GM18526 (cell line): Measurements from ENCODE around the gene SUSD5.

Experiments
- POLR2A ChIP-seq: IDR thresholded peaks from 3 replicates; pipeline ENCODE4 v1.6.1; 2011; ENCODE audit not compliant: insufficient read length; ENCODE audit errors: extremely low read depth

SUSD5 gene

DNA sequence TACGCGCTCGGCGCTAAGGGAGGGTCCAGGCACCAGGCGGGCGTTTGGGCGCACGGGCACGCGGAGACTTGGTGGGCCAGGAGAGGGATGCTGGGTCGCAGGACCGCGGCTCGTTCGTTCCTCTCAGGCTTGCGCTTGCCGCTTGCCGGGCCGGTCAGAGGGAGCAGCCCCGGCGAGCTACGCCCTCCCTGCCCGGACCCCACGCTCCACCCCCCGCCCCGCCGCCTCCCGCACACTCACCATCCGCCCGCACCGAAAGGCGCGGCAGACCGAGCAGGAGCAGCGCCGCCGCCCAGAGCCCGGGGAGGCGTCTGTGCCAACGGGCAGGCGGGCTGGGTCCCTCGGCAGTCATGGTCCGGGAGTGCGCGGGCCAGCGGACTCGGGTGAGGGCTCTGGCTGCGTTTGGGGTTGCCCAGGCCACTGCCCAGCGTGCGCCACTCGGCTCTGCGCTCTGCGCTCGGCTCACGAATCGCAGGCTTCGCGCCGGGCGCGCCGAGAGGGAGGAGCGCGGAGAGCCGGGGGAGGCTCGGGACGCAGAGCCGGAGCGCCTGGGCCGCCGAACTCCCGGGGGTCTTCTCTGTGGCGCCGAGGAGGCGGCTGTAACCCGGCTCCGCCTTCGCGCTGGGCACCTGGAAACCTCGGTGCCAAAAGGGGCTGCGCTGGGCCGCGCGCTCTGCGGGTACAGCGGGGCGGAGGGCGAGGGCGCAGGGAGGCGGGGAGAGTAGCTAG, at the start of gene SUSD5:
TSS of gene SUSD5 (minus strand) at position 365 of the 729 bp plus-strand sequence. CDS start at position 352, 13 bp downstream.
- TF ChIP-seq POLR2A: no peak

DNA sequence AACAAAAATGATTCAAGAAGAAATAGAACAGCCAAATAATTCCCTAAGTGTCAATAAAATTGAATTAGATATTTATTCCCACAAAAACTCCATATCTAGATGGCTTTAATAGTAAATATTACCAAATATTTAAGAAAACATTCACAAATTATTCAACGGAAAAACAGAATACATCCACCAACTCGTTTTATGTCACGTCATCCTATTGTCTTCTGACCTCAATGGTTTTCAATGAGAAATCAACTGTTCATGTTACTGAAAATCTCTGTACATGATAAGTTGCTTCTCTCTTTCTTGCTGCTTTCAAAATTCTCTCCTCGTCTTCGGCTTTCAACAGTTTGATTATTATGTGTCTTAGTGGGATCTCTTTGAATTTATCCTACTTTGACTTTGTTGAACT, 41.5 kb upstream of the SUSD5 start:
- no peak for TF ChIP-seq POLR2A

DNA sequence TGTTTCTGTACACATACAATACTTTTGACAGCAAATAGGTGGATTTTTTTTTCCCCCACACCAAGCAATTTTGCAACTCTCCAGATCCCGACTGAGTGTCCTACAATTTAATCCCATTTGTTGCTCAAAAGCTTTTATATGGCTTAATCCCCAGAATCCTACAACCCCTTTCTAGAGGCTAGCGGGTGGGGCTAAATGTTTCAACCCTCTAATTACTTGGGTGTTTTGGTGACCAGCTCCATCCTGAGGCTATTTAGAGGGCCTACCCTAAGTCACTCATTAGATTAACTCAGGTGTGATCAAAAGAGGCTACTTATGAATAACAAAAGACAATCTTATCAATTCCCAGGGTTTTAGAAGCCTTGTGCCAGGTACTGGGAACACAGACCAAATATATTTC, 37.6 kb upstream of the SUSD5 start:
- no peak for TF ChIP-seq POLR2A

GRCh38 chr3:33250712-33251111, 32.1 kb upstream of the SUSD5 start:
- TF ChIP-seq POLR2A: no peak

DNA sequence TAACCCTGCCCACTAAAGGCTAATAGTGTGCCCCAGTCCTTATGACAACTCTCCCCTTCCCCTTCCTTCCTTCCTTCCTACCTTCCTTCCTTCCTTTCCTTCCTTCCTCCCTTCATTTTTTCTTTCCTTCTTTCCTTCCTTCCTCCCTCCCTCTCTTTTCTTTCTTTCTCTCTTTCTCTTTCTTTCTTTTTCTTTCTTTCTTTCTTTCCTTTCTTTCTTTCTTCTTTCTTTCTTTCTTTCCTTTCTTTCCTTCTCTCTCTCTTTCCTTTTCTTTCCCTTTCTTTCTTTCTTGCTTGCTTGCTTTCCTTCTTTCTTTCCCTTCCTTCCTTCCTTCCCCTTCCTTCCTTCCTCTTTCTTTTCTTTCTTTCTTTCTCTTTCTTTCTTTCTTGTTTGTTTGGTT, 28.2 kb upstream of the SUSD5 start:
- TF ChIP-seq POLR2A: no peak

DNA sequence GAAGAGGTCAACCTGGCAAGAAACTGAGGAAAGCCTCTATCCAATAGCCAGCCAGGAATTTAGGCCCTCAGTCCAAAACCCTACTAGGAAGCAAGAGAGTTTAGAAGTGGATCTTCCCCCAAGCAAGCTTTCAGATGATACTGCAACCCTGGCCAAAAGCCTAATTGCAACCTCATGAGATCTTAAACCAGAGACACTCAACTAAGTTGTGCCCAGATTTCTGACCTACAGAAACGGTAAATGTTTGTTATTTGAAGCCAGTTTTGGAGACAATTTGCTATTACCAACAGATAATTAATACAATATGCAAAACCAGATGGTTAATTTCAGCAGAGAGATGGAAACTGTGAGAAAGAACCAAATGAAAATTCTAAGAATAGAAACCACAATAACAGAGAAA, 21.7 kb upstream of the SUSD5 start:
- no peak for TF ChIP-seq POLR2A

DNA sequence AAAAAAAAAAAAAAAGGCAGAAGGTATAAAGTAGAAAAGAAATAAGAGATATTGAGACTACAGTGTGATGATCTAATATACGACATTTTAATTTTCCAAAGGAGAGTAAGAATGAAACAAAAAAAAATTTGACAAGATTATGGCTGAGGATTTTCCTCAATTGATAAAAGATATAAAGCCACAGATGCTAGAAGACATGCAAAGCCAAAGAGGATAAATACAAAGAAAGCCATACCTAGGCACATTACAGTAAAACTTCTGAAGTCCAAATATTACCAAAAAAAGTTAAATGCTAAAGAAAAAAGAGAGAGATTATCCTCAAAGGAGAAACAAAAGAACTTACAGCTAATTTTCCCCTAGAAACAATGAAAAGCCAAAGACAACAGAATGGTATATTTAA, 20.3 kb upstream of the SUSD5 start:
- TF ChIP-seq POLR2A: no peak

GRCh38 chr3:33237439-33237838, 18.8 kb upstream of the SUSD5 start:
- no peak for TF ChIP-seq POLR2A

DNA sequence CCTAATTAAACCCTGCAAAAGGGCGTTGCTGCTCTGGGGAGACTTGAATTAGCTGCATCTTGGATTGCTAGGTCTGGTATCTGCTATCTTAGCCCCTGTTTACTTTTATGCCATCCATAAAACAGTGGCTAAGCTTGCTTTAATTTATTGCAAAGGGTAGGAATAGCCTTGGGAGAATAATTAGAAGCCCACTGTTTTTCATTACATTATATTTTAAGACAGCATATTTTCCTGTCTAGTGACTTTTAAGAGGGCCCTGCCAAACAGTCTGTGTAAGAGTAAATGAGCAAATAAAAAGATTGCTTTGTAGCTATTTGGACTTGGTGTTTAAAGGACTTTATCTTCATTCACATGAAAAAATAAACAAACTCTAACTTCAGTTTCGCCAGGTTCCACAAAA, 17.4 kb upstream of the SUSD5 start:
- no peak for TF ChIP-seq POLR2A

GRCh38 chr3:33233884-33234283, 15.3 kb upstream of the SUSD5 start:
- TF ChIP-seq POLR2A: no peak

- no peak for TF ChIP-seq POLR2A
Observed at GRCh38 chr3:33231756-33232465, 13.3 kb upstream of the SUSD5 start.

DNA sequence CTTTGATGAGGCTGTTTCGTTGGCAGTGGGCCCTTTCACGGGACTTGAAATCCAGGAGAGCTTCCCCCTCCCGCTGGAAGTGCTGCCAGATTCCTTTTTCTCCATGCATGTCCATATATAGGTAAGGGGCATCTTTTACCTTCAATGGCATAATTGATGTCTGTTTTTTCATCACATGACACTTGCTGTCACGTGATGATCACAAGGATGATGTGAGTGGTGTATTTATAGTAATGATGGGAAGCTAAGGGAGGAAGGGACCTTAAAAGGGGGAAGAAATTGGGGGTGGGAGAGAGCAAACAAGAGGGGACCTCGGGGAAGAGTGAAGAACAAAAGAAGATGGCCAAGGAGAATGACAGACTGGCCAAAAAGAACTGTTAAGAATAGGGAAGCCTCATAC, 11.3 kb upstream of the SUSD5 start:
- no peak for TF ChIP-seq POLR2A

DNA sequence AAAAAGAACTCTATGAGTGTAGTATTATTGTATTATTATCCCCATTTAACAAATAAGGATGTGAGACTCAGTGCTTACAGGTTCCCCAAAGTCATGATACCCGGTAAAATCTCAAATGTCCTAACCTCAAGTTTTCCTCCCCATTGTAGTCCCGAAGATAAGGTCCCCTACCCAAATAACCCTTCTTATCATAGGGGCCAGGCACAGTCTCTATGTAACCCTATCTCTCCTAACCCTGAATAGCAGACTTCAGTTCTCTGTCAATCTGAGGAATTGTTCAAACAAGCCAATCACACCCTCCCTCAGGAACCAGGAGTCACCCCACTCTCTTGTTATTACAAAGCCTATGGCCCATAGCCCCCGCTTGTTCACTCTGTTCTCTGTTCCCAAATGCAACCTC, 10.5 kb upstream of the SUSD5 start:
- no peak for TF ChIP-seq POLR2A

DNA sequence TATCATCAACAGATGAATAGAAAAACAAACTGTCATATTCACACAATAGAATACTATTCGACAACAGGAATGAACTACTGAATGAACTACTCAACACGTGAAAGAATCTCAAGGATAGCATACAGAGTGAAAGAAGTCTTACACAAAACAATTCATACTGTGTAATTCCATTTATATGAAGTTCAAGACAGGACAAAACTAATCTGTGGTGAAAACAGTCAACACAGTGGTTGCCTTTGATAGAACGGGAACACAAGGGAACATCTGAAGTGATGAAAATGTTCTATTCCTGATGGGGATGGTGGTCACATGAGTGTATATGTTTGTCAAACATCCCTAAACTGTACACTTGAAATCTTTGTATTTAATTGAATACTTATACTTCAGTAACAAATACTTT, 2.6 kb upstream of the SUSD5 start:
- TF ChIP-seq POLR2A: no peak

- no peak for TF ChIP-seq POLR2A
Observed at GRCh38 chr3:33219175-33219487, 521 bp upstream of the SUSD5 start.

GRCh38 chr3:33217866-33218445, 654 bp downstream of the SUSD5 start:
- no peak for TF ChIP-seq POLR2A

- TF ChIP-seq POLR2A: no peak
Observed at GRCh38 chr3:33215739-33216138, 2.9 kb downstream of the SUSD5 start.

DNA sequence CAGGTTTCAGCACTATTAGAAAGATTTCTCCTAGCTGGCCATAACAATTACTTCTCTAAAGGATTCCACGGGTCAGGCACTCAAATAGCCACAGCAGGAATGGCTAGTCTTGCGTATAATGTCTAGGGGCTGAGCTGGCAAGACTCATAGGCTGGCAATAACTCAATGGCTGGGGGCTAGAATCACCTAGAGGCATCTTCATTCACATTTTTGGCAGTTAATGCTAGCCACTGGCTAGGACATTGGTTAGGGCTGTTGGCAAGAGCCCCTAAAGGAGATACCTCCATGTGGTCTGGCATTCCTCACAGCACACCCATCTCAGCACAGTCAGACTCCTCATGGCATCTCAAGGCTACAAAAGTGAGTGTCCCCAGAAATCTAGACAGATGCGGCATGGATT, 6.2 kb downstream of the SUSD5 start:
- no peak for TF ChIP-seq POLR2A
